K562 (cell line): ENCODE results near the gene GUK1. TPM values are rescaled to one million over a fixed set of nuclear protein-coding genes. Genes with fewer than 3 reads are reported as not detected.
A peak's percentile ranks its signal among the peaks of the same experiment; 100 is the strongest.

Experiments
- ARID1B ChIP-seq: fragments of 450-650 bp; IDR thresholded peaks from 2 replicates; pipeline ENCODE4 v1.6.1; 2016; ENCODE audit warnings: antibody characterized with exemption, mild to moderate bottlenecking, inconsistent platforms
- DPF2 ChIP-seq: fragments of 450-650 bp; IDR thresholded peaks from 2 replicates; pipeline ENCODE4 v1.6.1; 2016
- FOXA3 ChIP-seq, 2 experiments: fragments of 450-650 bp in 1 of 2; sonication (generic) in 1 of 2; formaldehyde crosslinking; IDR thresholded peaks in 1 of 2; conservative IDR thresholded peaks in 1 of 2; 2 replicates each; pipeline versions ENCODE4 v1.4.0 to v1.8.0; 2020 to 2022; ENCODE audit warnings: mild to moderate bottlenecking in 2 of 2, missing genetic modification reagents in 1 of 2
- FOXM1 ChIP-seq, 2 experiments: fragments of 450-650 bp in 1 of 2; sonication (generic) in 1 of 2; formaldehyde crosslinking in 1 of 2; IDR thresholded peaks; 2 replicates each; pipeline versions ENCODE4 v1.6.1 to v1.9.0; 2017 to 2022; ENCODE audit warnings: low read depth in 2 of 2, mild to moderate bottlenecking in 2 of 2, missing genetic modification reagents in 1 of 2, moderate library complexity in 1 of 2
- HDAC6 ChIP-seq: IDR thresholded peaks from 2 replicates; pipeline ENCODE4 v1.6.1; 2012; ENCODE audit warnings: low read depth, mild to moderate bottlenecking, control low read depth, inconsistent platforms, low read length, moderate library complexity
- HEY1 ChIP-seq: fragments of 250-450 bp; sonication (Bioruptor Pico); IDR thresholded peaks from 2 replicates; pipeline ENCODE4 v1.5.0; 2020; ENCODE audit warnings: mild to moderate bottlenecking, moderate library complexity, borderline replicate concordance
- MAX ChIP-seq: sonication (generic); formaldehyde crosslinking; IDR thresholded peaks from 2 replicates; pipeline ENCODE4 v1.9.0; 2022; ENCODE audit warnings: mild to moderate bottlenecking, missing genetic modification reagents
- MITF ChIP-seq: IDR thresholded peaks from 2 replicates; pipeline ENCODE4 v1.6.1; 2014; ENCODE audit warnings: antibody characterized with exemption
- NFATC3 ChIP-seq: fragments of 450-650 bp; IDR thresholded peaks from 2 replicates; pipeline ENCODE4 v1.6.1; 2017; ENCODE audit warnings: mild to moderate bottlenecking
- PHB2 ChIP-seq: fragments of 450-650 bp; IDR thresholded peaks from 2 replicates; pipeline ENCODE4 v1.6.1; 2017; ENCODE audit warnings: low read depth
- SAFB2 ChIP-seq: fragments of 200-400 bp; formaldehyde crosslinking; IDR thresholded peaks from 2 replicates; pipeline ENCODE4 v1.6.1; 2018; ENCODE audit warnings: borderline replicate concordance, low read length, low read depth, moderate library complexity; ENCODE audit not compliant: severe bottlenecking
- SP1 ChIP-seq: sonication (generic); formaldehyde crosslinking; IDR thresholded peaks from 2 replicates; pipeline ENCODE4 v1.8.1; 2022; ENCODE audit warnings: mild to moderate bottlenecking, missing genetic modification reagents
- ZBTB11 ChIP-seq, 3 experiments: fragments of 200-800 bp in 1 of 3; fragments of 250-450 bp in 1 of 3; fragments of 450-650 bp in 1 of 3; sonication (Bioruptor Pico) in 1 of 3; sonication (Bioruptor generic) in 1 of 3; formaldehyde crosslinking in 1 of 3; IDR thresholded peaks; 2 replicates each; pipeline versions ENCODE4 v1.6.1 to v1.8.0; 2016 to 2022; ENCODE audit warnings: mild to moderate bottlenecking in 2 of 3, missing genetic modification characterization in 2 of 3, missing compliant biosample characterization in 1 of 3, moderate library complexity in 1 of 3
- ZKSCAN3 ChIP-seq: fragments of 250-450 bp; sonication (Bioruptor Pico); IDR thresholded peaks from 2 replicates; pipeline ENCODE4 v1.4.0; 2020
- ZNF124 ChIP-seq: sonication (generic); formaldehyde crosslinking; IDR thresholded peaks from 2 replicates; pipeline ENCODE4 v1.8.1; 2022; ENCODE audit warnings: missing genetic modification reagents
- polyA plus RNA-seq, 8 experiments: library from polyadenylated mRNA; depleted of rRNA in 4 of 8; stranded (reverse) in 5 of 8; unstranded in 3 of 8; fragments of >200 nt; fragmentation: Nextera tagmentation in 2 of 8; fragmentation: Illumina TruSeq in 1 of 8; extraction: Ambion mirVana in 2 of 8; extraction: Trizol in 1 of 8; gene quantifications; 2 replicates each; pipeline versions ENCODE4 v1.2.1 to v1.2.3, GENCODE V29; 2011 to 2014; ENCODE audit warnings: inconsistent platforms in 1 of 8, missing spikeins in 1 of 8
- total RNA-seq, 7 experiments: library from RNA; depleted of rRNA in 6 of 7; stranded (reverse); fragments of >200 nt in 6 of 7; fragmentation: Illumina TruSeq in 2 of 7; extraction: Trizol in 2 of 7; gene quantifications; 2 replicates each; pipeline versions ENCODE4 v1.2.1 to v1.2.3, GENCODE V29; 2011 to 2021; ENCODE audit warnings: low replicate concordance in 1 of 7
- TF ChIP-seq, protein P1 (sequence below): fragments of 450-650 bp; IDR thresholded peaks from 2 replicates; pipeline ENCODE4 v1.6.1; 2016
- TF ChIP-seq, protein P2 (sequence below): fragments of 150-350 bp; conservative IDR thresholded peaks from 2 replicates; pipeline ENCODE4 v1.6.1; 2014; ENCODE audit warnings: low read length

The GUK1 gene
- total and polyA plus RNA-seq, 9 of the 15 experiments (the other 6 are each of a cell fraction or from before 2014, with no cell fraction given): 7.0 to 331 (median 132) TPM

DNA sequence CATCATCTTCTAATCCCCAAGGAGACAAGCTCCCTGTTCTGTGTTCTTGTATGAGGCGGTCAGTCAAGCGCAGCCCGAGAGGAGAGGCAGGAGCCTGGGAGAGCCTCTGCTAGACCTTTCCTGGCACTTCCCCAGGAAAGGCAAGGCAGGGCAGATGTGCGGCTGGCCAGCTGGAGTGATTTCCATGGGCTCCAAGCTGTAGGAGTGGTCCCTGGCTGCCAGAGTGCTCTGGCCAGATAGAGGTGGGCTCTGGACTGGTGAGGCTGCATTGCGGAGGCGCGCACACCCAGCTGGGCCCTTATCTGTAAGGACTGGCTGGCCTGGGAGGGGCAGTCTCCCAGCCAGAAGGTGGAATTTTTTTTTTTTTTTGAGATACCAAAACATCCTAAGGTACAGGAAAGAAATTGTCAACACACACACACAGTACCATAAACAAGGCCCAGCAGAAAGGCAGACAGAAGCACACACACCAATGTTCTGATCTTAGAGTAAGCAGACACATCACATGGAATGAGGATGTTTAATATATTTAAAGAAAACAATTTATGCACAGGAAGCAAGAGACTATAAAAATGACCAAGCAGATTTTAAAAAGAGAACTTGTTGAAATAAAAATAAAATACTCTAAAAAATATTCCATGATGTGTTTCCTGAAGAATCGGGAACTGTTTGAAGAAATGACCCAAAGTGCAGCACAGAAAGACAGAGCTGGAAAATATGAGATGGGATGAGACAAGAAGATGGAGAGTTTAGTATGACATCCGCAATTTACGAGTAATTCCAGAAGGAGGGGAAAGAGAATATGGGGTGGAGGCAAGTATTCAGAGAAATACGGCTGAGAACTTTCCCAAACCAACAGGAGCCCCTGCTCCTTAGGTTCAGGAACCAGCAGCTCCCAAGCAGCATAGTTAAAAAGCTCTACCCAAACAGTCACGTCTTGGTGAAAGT, 38.9 kb downstream of the GUK1 start (continued):
- peak in 1 of 3 experiments; percentile 62; a peak in 2 of 6 replicates for TF ChIP-seq ZBTB11 (CRISPR knock-in tag; IDR thresholded peaks at IDR 0.05)
- no peak for TF ChIP-seq HDAC6
- peak; percentile 93 for TF ChIP-seq ARID1B
- TF ChIP-seq, protein P1, sequence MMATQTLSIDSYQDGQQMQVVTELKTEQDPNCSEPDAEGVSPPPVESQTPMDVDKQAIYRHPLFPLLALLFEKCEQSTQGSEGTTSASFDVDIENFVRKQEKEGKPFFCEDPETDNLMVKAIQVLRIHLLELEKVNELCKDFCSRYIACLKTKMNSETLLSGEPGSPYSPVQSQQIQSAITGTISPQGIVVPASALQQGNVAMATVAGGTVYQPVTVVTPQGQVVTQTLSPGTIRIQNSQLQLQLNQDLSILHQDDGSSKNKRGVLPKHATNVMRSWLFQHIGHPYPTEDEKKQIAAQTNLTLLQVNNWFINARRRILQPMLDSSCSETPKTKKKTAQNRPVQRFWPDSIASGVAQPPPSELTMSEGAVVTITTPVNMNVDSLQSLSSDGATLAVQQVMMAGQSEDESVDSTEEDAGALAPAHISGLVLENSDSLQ: peak; percentile 25; the same call in 1 of the 2 replicates
- TF ChIP-seq, protein P2, sequence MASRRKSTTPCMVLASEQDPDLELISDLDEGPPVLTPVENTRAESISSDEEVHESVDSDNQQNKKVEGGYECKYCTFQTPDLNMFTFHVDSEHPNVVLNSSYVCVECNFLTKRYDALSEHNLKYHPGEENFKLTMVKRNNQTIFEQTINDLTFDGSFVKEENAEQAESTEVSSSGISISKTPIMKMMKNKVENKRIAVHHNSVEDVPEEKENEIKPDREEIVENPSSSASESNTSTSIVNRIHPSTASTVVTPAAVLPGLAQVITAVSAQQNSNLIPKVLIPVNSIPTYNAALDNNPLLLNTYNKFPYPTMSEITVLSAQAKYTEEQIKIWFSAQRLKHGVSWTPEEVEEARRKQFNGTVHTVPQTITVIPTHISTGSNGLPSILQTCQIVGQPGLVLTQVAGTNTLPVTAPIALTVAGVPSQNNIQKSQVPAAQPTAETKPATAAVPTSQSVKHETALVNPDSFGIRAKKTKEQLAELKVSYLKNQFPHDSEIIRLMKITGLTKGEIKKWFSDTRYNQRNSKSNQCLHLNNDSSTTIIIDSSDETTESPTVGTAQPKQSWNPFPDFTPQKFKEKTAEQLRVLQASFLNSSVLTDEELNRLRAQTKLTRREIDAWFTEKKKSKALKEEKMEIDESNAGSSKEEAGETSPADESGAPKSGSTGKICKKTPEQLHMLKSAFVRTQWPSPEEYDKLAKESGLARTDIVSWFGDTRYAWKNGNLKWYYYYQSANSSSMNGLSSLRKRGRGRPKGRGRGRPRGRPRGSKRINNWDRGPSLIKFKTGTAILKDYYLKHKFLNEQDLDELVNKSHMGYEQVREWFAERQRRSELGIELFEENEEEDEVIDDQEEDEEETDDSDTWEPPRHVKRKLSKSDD: no peak
- peak; percentile 23; the same call in 1 of the 2 replicates for TF ChIP-seq NFATC3
- peak; percentile 75; the same call in 1 of the 2 replicates for TF ChIP-seq FOXM1 (IDR thresholded peaks at IDR 0.05; ENCODE audit: low read depth)
- no peak for TF ChIP-seq FOXM1 (CRISPR knock-in tag; IDR thresholded peaks at IDR 0.05; ENCODE audit: low read depth)
- TF ChIP-seq FOXA3 (CRISPR knock-in tag; conservative IDR thresholded peaks at IDR 0.05 in 1 of 2, IDR thresholded peaks at IDR 0.05 in 1 of 2): no peak
- no peak for TF ChIP-seq ZNF124
- peak; percentile 91 for TF ChIP-seq DPF2
- TF ChIP-seq ZKSCAN3: no peak
- TF ChIP-seq MAX (CRISPR knock-in tag): peak; percentile 49; the same call in 1 of the 2 replicates
- TF ChIP-seq PHB2: peak; percentile 83
- TF ChIP-seq SP1 (CRISPR knock-in tag): 0 out of 2 replicates have a peak, but pooled peaks have one; percentile 39
- TF ChIP-seq MITF: 0 out of 2 replicates have a peak, but pooled peaks have one; percentile 18
- no peak for TF ChIP-seq HEY1 (CRISPR knock-in tag)
- no peak for TF ChIP-seq SAFB2
